Transverse colon (tissue), 4 donors: Measurements from ENCODE around the gene TRAF7.
"Not testable (repeated sequence)": the region's sequence is repeated elsewhere in the genome, so short reads cannot be mapped to it uniquely, and the experiment has no call there.

Source experiments
- EP300 ChIP-seq: sonication (generic); formaldehyde crosslinking; IDR thresholded peaks from one replicate; pipeline ENCODE4 v1.6.1; 2017; ENCODE audit warnings: antibody characterized with exemption, low read depth
- POLR2AphosphoS5 ChIP-seq, 3 donors: sonication (generic); formaldehyde crosslinking; IDR thresholded peaks; one replicate each; pipeline ENCODE4 v1.6.1; 2016; ENCODE audit warnings: antibody characterized with exemption in 3 of 3
- TF ChIP-seq, protein P1 (sequence below), 5 experiments: fragments of 200-600 bp in 3 of 5; fragments of 450-650 bp in 2 of 5; sonication (generic) in 3 of 5; IDR thresholded peaks; 1 replicate in 2 of 5; 2 replicates in 3 of 5; pipeline ENCODE4 v1.5.1; 2016 to 2017; ENCODE audit warnings: antibody characterized with exemption in 5 of 5, inconsistent platforms in 3 of 5, mild to moderate bottlenecking in 2 of 5, moderate library complexity in 1 of 5

DNA sequence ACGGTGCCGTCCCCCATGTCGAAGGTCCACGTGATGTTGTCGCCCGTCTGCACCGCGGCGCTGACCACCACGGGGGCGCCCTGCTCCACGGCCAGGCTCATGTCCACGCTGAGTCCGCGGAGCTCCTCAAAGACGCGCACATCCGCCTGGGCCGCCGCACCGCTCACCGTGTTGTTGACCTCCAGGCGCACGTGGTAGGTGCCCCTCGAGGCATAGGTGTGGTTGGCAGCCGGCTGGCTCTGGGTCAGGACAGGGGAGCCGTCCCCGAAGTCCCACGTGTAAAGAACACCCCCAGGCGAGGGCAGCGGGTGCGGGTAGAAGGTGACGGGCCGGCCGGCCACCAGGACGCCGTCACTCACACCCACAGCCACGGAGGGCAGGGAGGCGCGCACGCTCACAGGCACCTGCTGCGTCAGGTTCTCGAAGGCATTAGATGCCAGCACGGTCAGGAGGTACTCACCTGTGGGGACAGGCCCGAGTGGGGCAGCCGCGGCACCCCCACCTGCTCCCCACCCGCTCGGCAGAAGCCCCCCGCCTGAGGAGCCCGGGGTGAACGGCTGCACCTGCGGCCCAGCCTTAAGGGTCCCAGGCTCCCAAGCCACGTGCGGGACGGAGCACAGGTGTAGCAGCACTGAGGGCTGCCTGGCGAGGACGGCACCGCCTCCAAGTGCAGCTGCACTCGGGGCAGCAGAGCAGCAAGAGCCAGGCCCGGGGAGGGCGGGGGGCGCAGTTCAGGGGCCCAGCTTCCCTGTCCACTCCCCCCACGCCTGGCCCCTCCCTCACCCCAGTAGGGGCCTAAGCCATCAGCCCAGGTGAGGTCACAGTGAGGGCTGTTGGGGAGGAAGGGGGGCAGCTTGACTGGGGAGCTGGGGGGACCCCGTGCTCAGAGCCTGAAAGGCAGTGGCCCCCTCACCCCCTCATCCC lies 43.9 kb upstream of the TRAF7 start:
- TF ChIP-seq POLR2AphosphoS5 (IDR thresholded peaks at IDR 0.05); EP300: not testable (repeated sequence)
- TF ChIP-seq, protein P1, sequence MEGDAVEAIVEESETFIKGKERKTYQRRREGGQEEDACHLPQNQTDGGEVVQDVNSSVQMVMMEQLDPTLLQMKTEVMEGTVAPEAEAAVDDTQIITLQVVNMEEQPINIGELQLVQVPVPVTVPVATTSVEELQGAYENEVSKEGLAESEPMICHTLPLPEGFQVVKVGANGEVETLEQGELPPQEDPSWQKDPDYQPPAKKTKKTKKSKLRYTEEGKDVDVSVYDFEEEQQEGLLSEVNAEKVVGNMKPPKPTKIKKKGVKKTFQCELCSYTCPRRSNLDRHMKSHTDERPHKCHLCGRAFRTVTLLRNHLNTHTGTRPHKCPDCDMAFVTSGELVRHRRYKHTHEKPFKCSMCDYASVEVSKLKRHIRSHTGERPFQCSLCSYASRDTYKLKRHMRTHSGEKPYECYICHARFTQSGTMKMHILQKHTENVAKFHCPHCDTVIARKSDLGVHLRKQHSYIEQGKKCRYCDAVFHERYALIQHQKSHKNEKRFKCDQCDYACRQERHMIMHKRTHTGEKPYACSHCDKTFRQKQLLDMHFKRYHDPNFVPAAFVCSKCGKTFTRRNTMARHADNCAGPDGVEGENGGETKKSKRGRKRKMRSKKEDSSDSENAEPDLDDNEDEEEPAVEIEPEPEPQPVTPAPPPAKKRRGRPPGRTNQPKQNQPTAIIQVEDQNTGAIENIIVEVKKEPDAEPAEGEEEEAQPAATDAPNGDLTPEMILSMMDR (IDR thresholded peaks at IDR 0.05): not testable (repeated sequence)
